ENCODE data around the gene STK32A.

Gene STK32A

DNA sequence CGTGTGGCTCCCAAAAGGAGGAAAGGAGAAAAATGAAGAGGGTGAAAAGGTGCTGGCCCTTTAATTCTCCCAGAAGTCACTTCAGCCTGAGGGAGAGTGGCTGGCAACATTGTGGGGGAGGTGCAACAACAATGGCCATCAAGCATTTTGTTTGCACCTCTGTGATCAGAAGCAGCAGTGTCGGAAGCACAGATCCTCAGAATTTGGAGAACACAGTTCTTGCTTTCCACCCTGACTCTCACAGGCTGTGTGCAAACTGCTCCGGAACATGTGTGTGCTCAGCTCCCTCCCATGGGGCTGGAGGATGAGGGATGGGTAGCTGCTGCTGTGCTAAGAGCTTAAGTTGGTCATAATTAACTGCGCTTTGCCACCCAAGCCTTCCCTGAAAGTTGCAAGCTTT, 147.9 kb downstream of the STK32A start:
- TF ChIP-seq, protein P1, sequence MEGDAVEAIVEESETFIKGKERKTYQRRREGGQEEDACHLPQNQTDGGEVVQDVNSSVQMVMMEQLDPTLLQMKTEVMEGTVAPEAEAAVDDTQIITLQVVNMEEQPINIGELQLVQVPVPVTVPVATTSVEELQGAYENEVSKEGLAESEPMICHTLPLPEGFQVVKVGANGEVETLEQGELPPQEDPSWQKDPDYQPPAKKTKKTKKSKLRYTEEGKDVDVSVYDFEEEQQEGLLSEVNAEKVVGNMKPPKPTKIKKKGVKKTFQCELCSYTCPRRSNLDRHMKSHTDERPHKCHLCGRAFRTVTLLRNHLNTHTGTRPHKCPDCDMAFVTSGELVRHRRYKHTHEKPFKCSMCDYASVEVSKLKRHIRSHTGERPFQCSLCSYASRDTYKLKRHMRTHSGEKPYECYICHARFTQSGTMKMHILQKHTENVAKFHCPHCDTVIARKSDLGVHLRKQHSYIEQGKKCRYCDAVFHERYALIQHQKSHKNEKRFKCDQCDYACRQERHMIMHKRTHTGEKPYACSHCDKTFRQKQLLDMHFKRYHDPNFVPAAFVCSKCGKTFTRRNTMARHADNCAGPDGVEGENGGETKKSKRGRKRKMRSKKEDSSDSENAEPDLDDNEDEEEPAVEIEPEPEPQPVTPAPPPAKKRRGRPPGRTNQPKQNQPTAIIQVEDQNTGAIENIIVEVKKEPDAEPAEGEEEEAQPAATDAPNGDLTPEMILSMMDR (IDR thresholded peaks at IDR 0.05; ENCODE audit: insufficient read depth, low read length): no peak
- TF ChIP-seq, protein P2, sequence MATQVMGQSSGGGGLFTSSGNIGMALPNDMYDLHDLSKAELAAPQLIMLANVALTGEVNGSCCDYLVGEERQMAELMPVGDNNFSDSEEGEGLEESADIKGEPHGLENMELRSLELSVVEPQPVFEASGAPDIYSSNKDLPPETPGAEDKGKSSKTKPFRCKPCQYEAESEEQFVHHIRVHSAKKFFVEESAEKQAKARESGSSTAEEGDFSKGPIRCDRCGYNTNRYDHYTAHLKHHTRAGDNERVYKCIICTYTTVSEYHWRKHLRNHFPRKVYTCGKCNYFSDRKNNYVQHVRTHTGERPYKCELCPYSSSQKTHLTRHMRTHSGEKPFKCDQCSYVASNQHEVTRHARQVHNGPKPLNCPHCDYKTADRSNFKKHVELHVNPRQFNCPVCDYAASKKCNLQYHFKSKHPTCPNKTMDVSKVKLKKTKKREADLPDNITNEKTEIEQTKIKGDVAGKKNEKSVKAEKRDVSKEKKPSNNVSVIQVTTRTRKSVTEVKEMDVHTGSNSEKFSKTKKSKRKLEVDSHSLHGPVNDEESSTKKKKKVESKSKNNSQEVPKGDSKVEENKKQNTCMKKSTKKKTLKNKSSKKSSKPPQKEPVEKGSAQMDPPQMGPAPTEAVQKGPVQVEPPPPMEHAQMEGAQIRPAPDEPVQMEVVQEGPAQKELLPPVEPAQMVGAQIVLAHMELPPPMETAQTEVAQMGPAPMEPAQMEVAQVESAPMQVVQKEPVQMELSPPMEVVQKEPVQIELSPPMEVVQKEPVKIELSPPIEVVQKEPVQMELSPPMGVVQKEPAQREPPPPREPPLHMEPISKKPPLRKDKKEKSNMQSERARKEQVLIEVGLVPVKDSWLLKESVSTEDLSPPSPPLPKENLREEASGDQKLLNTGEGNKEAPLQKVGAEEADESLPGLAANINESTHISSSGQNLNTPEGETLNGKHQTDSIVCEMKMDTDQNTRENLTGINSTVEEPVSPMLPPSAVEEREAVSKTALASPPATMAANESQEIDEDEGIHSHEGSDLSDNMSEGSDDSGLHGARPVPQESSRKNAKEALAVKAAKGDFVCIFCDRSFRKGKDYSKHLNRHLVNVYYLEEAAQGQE (IDR thresholded peaks at IDR 0.05; ENCODE audit: insufficient replicate concordance, low read depth): no peak
- TF ChIP-seq POLR2AphosphoS5 (IDR thresholded peaks at IDR 0.05; ENCODE audit: low read depth): no peak
- no peak for TF ChIP-seq GABPA (IDR thresholded peaks at IDR 0.05; ENCODE audit: low read depth)
- TF ChIP-seq SPI1 (IDR thresholded peaks at IDR 0.05; ENCODE audit: borderline replicate concordance, low read depth): no peak

DNA sequence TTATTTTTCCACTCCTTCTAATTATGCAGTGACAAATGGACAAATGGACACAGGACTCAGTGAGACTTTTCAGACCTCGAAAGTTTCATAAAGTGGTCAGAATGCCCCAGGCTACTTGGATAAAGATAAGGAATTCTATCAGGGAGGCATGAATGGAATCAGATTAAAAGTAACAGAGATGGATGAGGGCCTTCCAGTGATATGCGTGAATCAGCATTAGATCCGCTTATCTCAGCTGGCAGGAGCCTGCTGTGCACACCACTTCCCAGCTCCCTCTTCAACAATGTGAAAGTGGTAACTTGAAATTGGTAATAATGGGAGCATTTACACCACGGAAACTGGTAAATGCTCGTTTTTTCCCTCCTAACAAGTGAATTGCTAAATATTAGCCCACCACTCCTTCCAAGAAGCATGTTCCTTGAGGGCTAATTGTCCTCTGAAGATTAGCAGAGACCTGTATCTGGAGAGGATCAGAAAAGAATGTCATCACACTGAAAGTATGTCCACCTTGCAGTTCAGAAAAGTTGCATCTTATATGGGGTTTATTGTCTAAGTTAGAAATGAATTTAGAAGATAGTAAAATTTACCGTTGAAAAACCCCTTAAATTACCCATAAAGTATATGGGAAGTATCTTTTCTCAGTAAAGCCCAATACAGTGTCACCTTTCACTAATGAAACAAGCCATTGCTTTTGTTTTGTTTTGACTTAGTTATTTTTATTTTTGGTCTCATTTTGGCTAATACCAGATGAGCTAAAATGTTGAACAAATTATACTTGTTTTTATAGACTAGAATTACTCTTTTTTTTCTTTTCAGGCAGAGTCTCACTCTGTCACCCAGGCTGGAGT, 149.7 kb downstream of the STK32A start:
- no peaks in the 10 kb centered on the region for H3K27me3 ChIP-seq (ENCODE audit: insufficient read depth, poor library complexity, severe bottlenecking)
- no peak overlapping the region for H3K27ac ChIP-seq (replicated peaks)
- H3K4me3 ChIP-seq (replicated peaks; ENCODE audit: insufficient read depth, low read length): no peak overlapping the region
- TF ChIP-seq, protein P2 (IDR thresholded peaks at IDR 0.05; ENCODE audit: insufficient replicate concordance, low read depth): no peak
- TF ChIP-seq POLR2AphosphoS5 (IDR thresholded peaks at IDR 0.05; ENCODE audit: low read depth) (no peak), GABPA (IDR thresholded peaks at IDR 0.05; ENCODE audit: low read depth) (no peak), SPI1 (IDR thresholded peaks at IDR 0.05; ENCODE audit: borderline replicate concordance, low read depth) (no peak)
- TF ChIP-seq, protein P1 (IDR thresholded peaks at IDR 0.05; ENCODE audit: insufficient read depth, low read length): no peak
- no peak for DNase-seq (ENCODE audit: low read depth in 1 of 2, low spot score in 1 of 2)

More for the DNA sequence above, 147.9 kb downstream of the STK32A start:
- DNase-seq (ENCODE audit: low read depth in 1 of 2, low spot score in 1 of 2): no peak
- Histone ChIP-seq H3K4me3 (replicated peaks; ENCODE audit: insufficient read depth, low read length) (no peak overlapping the region), H3K27me3 (ENCODE audit: insufficient read depth, poor library complexity, severe bottlenecking) (no peaks in the 10 kb centered on the region), H3K27ac (replicated peaks) (no peak overlapping the region)

DNA sequence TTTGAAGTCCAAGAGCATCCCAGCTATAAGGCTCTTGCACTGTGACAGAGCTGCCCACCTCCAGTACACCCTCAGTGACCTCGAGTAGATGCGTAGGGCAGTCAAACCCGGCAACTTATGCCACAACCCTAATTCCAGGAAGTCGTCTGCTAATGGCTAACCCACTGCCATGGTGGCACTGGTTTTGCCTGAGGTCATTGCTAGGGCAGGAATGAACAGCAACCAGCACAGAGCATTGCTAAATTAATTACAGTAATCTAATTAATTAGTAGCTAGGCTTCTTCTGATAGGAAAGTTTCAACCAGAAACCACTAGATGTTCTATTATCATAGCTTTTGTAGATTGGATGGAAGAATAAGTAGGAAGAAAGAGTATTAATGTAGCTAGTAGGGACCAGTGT, 152.3 kb downstream of the STK32A start:
- no peak overlapping the region for H3K27ac ChIP-seq (replicated peaks)
- no peak overlapping the region for H3K4me3 ChIP-seq (replicated peaks; ENCODE audit: insufficient read depth, low read length)
- TF ChIP-seq, protein P1 (IDR thresholded peaks at IDR 0.05; ENCODE audit: insufficient read depth, low read length): no peak
- no peak for TF ChIP-seq SPI1 (IDR thresholded peaks at IDR 0.05; ENCODE audit: borderline replicate concordance, low read depth)
- TF ChIP-seq, protein P2 (IDR thresholded peaks at IDR 0.05; ENCODE audit: insufficient replicate concordance, low read depth): no peak
- TF ChIP-seq GABPA (IDR thresholded peaks at IDR 0.05; ENCODE audit: low read depth): no peak
- no peak for TF ChIP-seq POLR2AphosphoS5 (IDR thresholded peaks at IDR 0.05; ENCODE audit: low read depth)
- no peaks in the 10 kb centered on the region for H3K27me3 ChIP-seq (ENCODE audit: insufficient read depth, poor library complexity, severe bottlenecking)
- no peak for DNase-seq (ENCODE audit: low read depth in 1 of 2, low spot score in 1 of 2)
